Liver (tissue), 9 donors: Measurements from ENCODE around the gene KCNJ4. TPM values are rescaled to one million over a fixed set of nuclear protein-coding genes. Genes with fewer than 3 reads are reported as not detected.
"Not testable (repeated sequence)": the region's sequence is repeated elsewhere in the genome, so short reads cannot be mapped to it uniquely, and the experiment has no call there.

Experiments used
- DNase-seq: peaks from one replicate; pipeline ENCODE4 v3.0.0-alpha.2; 2017; ENCODE audit warnings: low spot score
- H3K27ac ChIP-seq, 2 donors: one replicate each; pipeline ENCODE4 v1.7.0; 2013; ENCODE audit warnings: inconsistent platforms in 2 of 2, low read length in 2 of 2, control low read depth in 1 of 2, low read depth in 1 of 2, mild to moderate bottlenecking in 1 of 2
- H3K27me3 ChIP-seq, 4 donors: one replicate each; pipeline versions ENCODE4 v1.6.1 to v1.7.0; 2013; ENCODE audit warnings: low read length in 3 of 4, inconsistent platforms in 1 of 4, mild to moderate bottlenecking in 1 of 4, moderate library complexity in 1 of 4; ENCODE audit not compliant: control insufficient read depth in 4 of 4, insufficient read depth in 4 of 4
- H3K36me3 ChIP-seq, 4 donors: one replicate each; pipeline versions ENCODE4 v1.6.1 to v1.7.0; 2013; ENCODE audit warnings: low read length in 3 of 4, mild to moderate bottlenecking in 3 of 4, low read depth in 1 of 4, moderate library complexity in 1 of 4; ENCODE audit not compliant: control insufficient read depth in 4 of 4, insufficient read depth in 3 of 4
- H3K4me1 ChIP-seq, 4 donors: one replicate each; pipeline versions ENCODE4 v1.6.1 to v1.7.0; 2013; ENCODE audit warnings: low read length in 3 of 4, mild to moderate bottlenecking in 3 of 4, moderate library complexity in 1 of 4; ENCODE audit not compliant: control insufficient read depth in 4 of 4, insufficient read depth in 4 of 4
- H3K4me3 ChIP-seq, 3 donors: one replicate each; pipeline versions ENCODE4 v1.6.1 to v1.7.0; 2013; ENCODE audit warnings: low read length in 3 of 3, control low read depth in 1 of 3, low read depth in 1 of 3, mild to moderate bottlenecking in 1 of 3
- H3K9ac ChIP-seq, 2 donors: one replicate each; pipeline ENCODE4 v1.7.0; 2013; ENCODE audit warnings: low read length in 2 of 2, mild to moderate bottlenecking in 2 of 2, moderate library complexity in 2 of 2, control low read depth in 1 of 2, low read depth in 1 of 2
- H3K9me3 ChIP-seq, 4 donors: one replicate each; pipeline versions ENCODE4 v1.6.1 to v1.7.0; 2013; ENCODE audit warnings: low read length in 3 of 4; ENCODE audit not compliant: control insufficient read depth in 4 of 4
- EGR1 ChIP-seq, 2 donors: IDR thresholded peaks; 2 replicates each; pipeline ENCODE4 v1.6.1; 2016 to 2018; ENCODE audit warnings: antibody characterized with exemption in 2 of 2, low read depth in 2 of 2
- FOXA2 ChIP-seq: IDR thresholded peaks from 2 replicates; pipeline ENCODE4 v1.6.1; 2016; ENCODE audit warnings: antibody characterized with exemption
- JUND ChIP-seq, 2 donors: IDR thresholded peaks; 2 replicates each; pipeline ENCODE4 v1.6.1; 2016; ENCODE audit warnings: antibody characterized with exemption in 2 of 2
- NR2F2 ChIP-seq: IDR thresholded peaks from 2 replicates; pipeline ENCODE4 v1.6.1; 2016; ENCODE audit warnings: antibody characterized with exemption
- RXRA ChIP-seq, 2 donors: IDR thresholded peaks; 2 replicates each; pipeline ENCODE4 v1.6.1; 2017 to 2018; ENCODE audit warnings: antibody characterized with exemption in 2 of 2, mild to moderate bottlenecking in 1 of 2
- SP1 ChIP-seq: IDR thresholded peaks from 2 replicates; pipeline ENCODE4 v1.6.1; 2018; ENCODE audit warnings: antibody characterized with exemption, mild to moderate bottlenecking
- YY1 ChIP-seq: IDR thresholded peaks from 2 replicates; pipeline ENCODE4 v1.6.1; 2016; ENCODE audit warnings: antibody characterized with exemption, mild to moderate bottlenecking
- WGBS: extraction: QIAGEN DNeasy Blood & Tissue Kit; methylation state at CpG from one replicate; pipeline ENCODE4 v1.1.7; 2013; 5-methylcytosine and 5-hydroxymethylcytosine counted together
- polyA plus RNA-seq, 2 donors: library from polyadenylated mRNA; stranded (reverse) in 1 of 2; unstranded in 1 of 2; fragments of 200-250 nt in 1 of 2; fragments of >200 nt in 1 of 2; fragmentation: Nextera tagmentation in 1 of 2; extraction: Ambion mirVana in 1 of 2; gene quantifications; one replicate each; pipeline versions ENCODE4 v1.2.1 to v1.2.3, GENCODE V29; 2013 to 2015
- total RNA-seq, 2 donors: library from RNA; depleted of rRNA; stranded (reverse); fragments of >200 nt; gene quantifications; one replicate each; pipeline ENCODE4 v1.2.3, GENCODE V29; 2014
- TF ChIP-seq, protein P1 (sequence below): IDR thresholded peaks from 2 replicates; pipeline ENCODE4 v1.6.1; 2016; ENCODE audit warnings: antibody characterized with exemption
- TF ChIP-seq, protein P2 (sequence below): IDR thresholded peaks from 2 replicates; pipeline ENCODE4 v1.6.1; 2016; ENCODE audit warnings: antibody characterized with exemption, mild to moderate bottlenecking
- donor health status: healthy.
- donor health status: healthy.
- donor health status: healthy.
- donor health status: healthy.
- donor health status: healthy.

The KCNJ4 gene
- total and polyA plus RNA-seq, 4 donors: 0.05 TPM; not detected in 3

DNA sequence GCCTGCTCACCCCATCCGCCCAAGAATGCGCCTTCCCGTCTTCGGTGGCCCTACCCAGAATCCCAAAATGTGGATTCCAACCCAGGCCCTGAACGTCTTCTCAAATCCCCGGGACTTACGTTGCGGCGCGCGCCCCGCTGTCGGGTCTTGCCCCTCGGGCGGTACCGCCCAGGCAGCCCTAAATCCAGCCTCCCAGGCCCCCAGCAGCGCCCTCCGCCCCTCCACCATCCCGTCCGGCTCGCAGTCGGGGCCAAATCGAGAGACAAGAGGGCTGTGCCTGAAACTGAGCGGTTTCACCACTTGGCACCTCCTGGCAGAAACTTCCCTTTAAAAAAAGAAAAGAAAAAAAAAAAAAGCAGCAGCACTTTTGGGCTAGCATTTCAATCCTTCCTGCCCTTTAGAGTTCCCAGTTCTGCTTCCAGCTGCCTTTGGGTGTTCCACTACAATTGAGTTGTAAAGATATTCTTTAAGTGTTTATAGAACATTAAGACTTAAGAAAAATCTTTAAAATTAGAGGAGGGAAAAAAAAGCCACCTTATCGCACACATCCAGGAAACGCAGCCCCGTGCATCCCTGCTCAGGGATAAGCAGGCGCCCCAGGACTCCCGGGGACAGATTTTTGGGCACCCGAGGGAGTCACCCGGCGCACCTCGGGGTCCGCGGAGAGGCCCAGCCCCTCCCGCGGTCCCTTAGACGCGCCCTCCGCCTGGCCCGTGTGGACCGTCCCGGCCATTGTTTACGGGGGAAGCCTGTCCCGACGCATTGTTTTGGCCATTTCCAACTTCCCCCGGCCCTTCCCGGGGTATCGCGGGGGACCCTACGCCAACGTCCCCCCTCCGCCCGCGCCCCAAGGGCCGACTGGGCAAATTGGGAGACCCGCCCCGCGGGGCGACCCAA is 57.6 kb downstream of the KCNJ4 start:
- Histone ChIP-seq H3K9me3 (no peaks in the 10 kb centered on the region), H3K4me3 (peak overlapping the region in 2 of 3 donors; percentile 64 to 67), H3K36me3 (no peaks in the 10 kb centered on the region), H3K27ac (peak overlapping the region; percentile 77 to 79), H3K9ac (peak overlapping the region; percentile 69 to 84), H3K27me3 (no peaks in the 10 kb centered on the region), H3K4me1 (peaks cover 3 to 12% (median 7%) of the 10 kb centered on the region in 4 donors)
- TF ChIP-seq RXRA (IDR thresholded peaks at IDR 0.05) (no peak), EGR1 (IDR thresholded peaks at IDR 0.05; ENCODE audit: low read depth in 2 of 2) (no peak), FOXA2 (no peak), SP1 (no peak), JUND (IDR thresholded peaks at IDR 0.05) (no peak), YY1 (no peak), NR2F2 (no peak)
- TF ChIP-seq, protein P1, sequence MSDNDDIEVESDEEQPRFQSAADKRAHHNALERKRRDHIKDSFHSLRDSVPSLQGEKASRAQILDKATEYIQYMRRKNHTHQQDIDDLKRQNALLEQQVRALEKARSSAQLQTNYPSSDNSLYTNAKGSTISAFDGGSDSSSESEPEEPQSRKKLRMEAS: no peak
- TF ChIP-seq, protein P2, sequence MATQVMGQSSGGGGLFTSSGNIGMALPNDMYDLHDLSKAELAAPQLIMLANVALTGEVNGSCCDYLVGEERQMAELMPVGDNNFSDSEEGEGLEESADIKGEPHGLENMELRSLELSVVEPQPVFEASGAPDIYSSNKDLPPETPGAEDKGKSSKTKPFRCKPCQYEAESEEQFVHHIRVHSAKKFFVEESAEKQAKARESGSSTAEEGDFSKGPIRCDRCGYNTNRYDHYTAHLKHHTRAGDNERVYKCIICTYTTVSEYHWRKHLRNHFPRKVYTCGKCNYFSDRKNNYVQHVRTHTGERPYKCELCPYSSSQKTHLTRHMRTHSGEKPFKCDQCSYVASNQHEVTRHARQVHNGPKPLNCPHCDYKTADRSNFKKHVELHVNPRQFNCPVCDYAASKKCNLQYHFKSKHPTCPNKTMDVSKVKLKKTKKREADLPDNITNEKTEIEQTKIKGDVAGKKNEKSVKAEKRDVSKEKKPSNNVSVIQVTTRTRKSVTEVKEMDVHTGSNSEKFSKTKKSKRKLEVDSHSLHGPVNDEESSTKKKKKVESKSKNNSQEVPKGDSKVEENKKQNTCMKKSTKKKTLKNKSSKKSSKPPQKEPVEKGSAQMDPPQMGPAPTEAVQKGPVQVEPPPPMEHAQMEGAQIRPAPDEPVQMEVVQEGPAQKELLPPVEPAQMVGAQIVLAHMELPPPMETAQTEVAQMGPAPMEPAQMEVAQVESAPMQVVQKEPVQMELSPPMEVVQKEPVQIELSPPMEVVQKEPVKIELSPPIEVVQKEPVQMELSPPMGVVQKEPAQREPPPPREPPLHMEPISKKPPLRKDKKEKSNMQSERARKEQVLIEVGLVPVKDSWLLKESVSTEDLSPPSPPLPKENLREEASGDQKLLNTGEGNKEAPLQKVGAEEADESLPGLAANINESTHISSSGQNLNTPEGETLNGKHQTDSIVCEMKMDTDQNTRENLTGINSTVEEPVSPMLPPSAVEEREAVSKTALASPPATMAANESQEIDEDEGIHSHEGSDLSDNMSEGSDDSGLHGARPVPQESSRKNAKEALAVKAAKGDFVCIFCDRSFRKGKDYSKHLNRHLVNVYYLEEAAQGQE: no peak
- DNase-seq: no peak
- 17% methylated on average over 60 of the region's 60 CpGs for WGBS

DNA sequence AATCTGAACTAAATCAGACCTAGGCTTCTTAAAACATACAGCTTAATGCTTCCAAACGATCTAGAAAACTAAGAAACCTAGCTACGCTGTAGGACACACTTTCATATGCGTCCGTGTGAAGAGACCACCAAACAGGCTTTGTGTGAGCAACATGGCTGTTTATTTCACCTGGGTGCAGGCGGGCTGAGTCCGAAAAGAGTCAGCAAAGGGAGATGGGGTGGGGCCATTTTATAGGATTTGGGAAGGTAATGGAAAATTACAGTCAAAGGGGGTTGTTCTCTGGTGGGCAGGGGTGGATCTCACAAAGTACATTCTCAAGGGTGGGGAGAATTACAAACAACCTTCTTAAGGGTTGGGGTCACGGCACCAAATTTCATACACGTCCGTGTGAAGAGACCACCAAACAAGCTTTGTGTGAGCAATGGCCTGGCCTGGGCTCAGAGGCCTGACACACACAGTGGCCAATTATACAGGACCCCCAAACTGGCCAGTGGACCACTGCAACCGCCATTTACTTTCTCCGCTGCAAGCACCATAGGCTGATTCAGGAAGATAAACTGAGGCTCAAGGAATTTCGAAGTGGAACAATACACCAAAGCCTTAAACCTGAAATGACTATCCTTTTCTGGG is 58.4 kb downstream of the KCNJ4 start:
- DNase-seq, H3K36me3 ChIP-seq, H3K4me3 ChIP-seq, H3K9me3 ChIP-seq, H3K27me3 ChIP-seq, H3K9ac ChIP-seq: not testable (repeated sequence)
- peak overlapping the region in 1 of 2 donors; percentile 79 for H3K27ac ChIP-seq
- 88% methylated on average over 12 of the region's 12 CpGs for WGBS
- peaks cover 3 to 12% (median 7%) of the 10 kb centered on the region in 4 donors for H3K4me1 ChIP-seq

DNA sequence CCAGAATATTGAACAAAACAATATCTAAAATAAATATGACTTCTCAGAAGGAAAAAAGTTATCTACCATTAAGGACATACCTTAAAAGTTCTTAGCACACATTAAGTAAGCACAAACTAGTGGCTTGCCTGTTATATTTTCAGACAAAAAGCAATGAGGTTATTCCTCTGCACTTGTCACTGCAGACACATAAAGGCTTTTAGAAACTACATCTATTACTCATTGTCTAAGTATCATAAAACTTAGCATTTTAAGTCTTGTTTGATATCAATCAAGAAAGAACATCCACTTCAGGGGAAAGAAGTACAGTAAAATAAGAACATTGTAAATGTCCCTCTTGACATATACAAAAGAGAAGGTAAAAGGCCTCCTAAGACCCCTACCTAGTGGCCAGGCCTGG is 59.1 kb downstream of the KCNJ4 start:
- not testable (repeated sequence) for H3K9me3 ChIP-seq, H3K36me3 ChIP-seq, H3K27ac ChIP-seq, H3K4me3 ChIP-seq, H3K27me3 ChIP-seq, DNase-seq, H3K4me1 ChIP-seq
- H3K9ac ChIP-seq: peak overlapping the region in 1 of 2 donors; percentile 47

DNA sequence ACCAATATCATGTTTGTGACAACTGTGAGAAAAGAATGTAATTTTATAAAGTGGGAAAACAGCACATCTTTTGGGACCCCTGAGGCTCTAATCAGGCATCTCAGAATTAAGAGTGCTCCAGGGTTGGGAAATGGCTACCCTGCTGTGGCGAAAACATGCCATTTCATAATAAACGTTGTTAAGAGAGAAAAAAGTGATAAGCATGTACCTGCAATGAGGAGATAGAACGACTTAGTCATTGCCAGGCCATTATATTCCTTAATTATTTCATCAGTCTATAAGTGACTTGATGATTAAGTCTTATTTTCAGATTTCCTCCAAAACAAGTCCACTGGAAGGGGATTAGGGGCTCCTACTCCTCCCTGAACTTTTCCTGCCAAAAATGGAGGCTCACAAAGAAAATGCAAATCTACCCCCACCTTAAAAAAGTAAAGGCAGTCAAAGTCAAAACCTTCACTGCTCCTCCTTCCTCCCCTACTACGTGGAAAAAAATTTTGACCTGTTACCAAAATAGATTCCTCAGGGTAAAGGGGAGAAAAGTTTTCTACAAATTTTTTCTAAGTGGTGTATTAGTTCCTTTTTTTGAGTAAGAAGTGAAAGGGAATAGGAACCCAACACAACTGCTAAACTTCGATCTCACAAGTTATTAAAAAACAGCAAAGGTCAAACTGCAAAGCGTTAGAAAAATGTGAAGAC is 59.9 kb downstream of the KCNJ4 start:
- not testable (repeated sequence) for H3K27me3 ChIP-seq, H3K4me1 ChIP-seq, H3K36me3 ChIP-seq, H3K27ac ChIP-seq, H3K9me3 ChIP-seq, DNase-seq, H3K4me3 ChIP-seq
- H3K9ac ChIP-seq: peak overlapping the region in 1 of 2 donors; percentile 13
- 48% methylated on average over 6 of the region's 6 CpGs for WGBS

DNA sequence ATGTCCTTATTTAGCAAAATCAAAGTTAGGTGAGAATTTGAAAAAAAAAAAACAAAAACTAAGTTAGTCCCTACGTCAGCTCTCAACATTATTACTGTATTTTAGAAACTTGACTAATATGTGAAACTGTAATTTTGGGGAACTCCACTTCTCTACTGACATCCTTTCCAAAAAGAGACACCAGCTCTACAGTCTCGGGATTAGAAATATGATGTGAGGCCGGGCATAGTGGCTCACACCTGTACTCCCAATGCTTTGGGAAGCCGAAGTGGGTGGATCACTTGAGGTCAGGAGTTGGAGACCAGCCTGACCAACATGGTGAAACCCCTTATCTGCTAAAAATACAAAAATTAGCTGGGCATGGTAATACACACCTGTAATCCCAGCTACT is 65.6 kb downstream of the KCNJ4 start:
- not testable (repeated sequence) for H3K9me3 ChIP-seq, H3K36me3 ChIP-seq, H3K27ac ChIP-seq, H3K9ac ChIP-seq, H3K27me3 ChIP-seq, H3K4me1 ChIP-seq, H3K4me3 ChIP-seq, DNase-seq
- WGBS: 90% methylated on average over 4 of the region's 4 CpGs
